Right lobe of liver (tissue), 4 donors: ENCODE measurements around the gene OTOR.

ENCODE experiments used
- CTCF ChIP-seq, 4 donors: fragments of 200-600 bp in 3 of 4; fragments of 450-650 bp in 1 of 4; IDR thresholded peaks; one replicate each; pipeline versions ENCODE4 v1.5.1 to v1.8.0; 2016 to 2022; ENCODE audit warnings: antibody characterized with exemption in 4 of 4, mild to moderate bottlenecking in 2 of 4
- POLR2A ChIP-seq: fragments of 450-650 bp; IDR thresholded peaks from one replicate; pipeline ENCODE4 v1.6.1; 2017; ENCODE audit warnings: antibody characterized with exemption, mild to moderate bottlenecking
- donor health status: DM: no; HTN: no; CAD: no.
- donor health status: DM: no; HTN: no; CAD: no.
- donor health status: DM: no; HTN: yes; CAD: no.

DNA sequence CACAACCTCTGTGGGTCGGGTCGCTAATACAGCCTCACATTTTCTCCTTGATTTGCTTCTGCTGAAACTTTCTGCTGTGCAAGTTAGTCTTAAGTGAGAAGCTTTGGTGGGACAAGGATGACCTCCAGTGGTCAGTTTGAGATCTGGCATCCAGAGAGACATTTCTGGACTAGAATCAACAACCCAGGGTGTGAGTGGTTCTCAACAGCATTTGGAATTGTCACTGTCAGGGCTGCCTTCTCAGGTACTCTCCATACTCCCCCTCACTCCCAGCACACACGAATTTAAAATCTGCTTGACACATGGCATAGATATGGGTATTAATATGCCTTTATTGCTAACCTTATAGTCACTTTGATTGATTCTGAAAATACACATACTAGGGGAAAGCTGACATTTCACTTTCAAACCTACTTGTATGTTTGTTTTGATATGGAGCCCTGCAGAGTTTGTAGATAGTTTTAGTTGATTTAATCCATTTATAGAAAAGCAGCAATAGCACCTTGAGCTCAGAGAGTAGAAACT lies 13.2 kb downstream of the OTOR start:
- TF ChIP-seq CTCF (IDR thresholded peaks at IDR 0.05) (peak; percentile 71 to 81 (median 74)), POLR2A (no peak)
